Left colon (tissue), 2 donors: Measurements from ENCODE around the gene EFNA3. TPM values are rescaled to one million over a fixed set of nuclear protein-coding genes. Genes with fewer than 3 reads are reported as not detected.

Source experiments
- ATAC-seq: fragments of 200-7000 bp; cut with Tn5 transposase; one replicate; pipeline ENCODE4 v1.9.1; 2020; ENCODE audit warnings: mild to moderate bottlenecking, moderate library complexity
- DNase-seq, 2 donors: peaks; one replicate each; pipeline ENCODE4 v3.0.0-alpha.2; 2020
- intact Hi-C, 2 donors: fragments of 100-400 bp; cut with DNase I in 1 of 2; cut with micrococcal nuclease in 1 of 2; formaldehyde crosslinking; loops; one replicate each; pipeline versions ENCODE4 v1.11.2 to v1.14.0; 2022; cut with DNase I, micrococcal nuclease
- total RNA-seq, 2 donors: library from RNA; stranded (reverse); fragmentation: NEBNext Ultra II Directional; extraction: Animal tissue kit (Norgen Biotek cat#: 25700); gene quantifications; one replicate each; pipeline ENCODE4 v1.2.1, GENCODE V29; 2021
- donor health status: DM: no; HTN: no; CAD: no.
- donor health status: DM: yes; HTN: yes; CAD: no.

EFNA3 gene
- total RNA-seq, 2 donors from 2014 or later = 7.7 to 23.1 TPM

DNA sequence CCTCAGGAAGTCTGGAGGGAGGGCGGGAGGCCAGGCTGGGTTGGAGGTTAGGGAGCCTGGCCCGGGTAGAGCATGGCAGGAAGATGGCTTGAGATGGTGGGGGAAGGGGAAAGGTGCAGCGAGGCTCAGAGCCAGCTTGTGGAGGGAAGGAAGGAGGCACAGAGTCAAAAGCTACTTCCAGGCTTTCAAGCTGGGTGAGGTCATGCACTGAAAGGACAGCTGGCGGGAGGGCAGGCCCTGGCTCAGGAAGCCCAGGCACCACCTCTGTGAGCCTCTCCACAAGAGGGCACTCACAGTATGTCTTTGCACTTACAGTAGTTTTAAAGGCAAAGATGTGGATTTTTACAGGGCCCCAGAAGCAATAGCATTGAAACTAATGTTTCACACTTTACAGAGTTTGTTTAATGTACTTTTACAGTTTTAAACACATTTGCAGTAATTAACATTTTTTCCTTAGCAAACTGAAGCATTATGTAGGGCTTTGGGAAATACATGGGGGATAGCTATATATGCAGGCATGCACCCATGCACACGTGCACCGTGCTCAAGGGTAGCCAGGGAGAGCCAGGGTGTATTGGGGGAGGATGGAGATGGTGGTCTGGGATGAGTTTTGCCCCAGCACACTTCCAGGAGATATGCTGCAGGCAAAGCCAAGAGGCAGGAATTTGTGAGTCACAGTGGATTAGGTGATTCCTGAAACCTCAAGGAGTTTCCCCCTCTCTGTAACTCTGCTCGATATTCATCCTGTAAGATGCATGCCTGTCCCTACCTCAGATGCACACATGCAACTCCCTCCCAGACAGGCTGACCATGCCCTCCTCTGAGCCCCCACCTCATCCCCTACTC is 33.6 kb upstream of the EFNA3 start:
- intact Hi-C loops = no loop called here
- ATAC-seq (peak; percentile 74), DNase-seq (peak; percentile 85 to 90)

DNA sequence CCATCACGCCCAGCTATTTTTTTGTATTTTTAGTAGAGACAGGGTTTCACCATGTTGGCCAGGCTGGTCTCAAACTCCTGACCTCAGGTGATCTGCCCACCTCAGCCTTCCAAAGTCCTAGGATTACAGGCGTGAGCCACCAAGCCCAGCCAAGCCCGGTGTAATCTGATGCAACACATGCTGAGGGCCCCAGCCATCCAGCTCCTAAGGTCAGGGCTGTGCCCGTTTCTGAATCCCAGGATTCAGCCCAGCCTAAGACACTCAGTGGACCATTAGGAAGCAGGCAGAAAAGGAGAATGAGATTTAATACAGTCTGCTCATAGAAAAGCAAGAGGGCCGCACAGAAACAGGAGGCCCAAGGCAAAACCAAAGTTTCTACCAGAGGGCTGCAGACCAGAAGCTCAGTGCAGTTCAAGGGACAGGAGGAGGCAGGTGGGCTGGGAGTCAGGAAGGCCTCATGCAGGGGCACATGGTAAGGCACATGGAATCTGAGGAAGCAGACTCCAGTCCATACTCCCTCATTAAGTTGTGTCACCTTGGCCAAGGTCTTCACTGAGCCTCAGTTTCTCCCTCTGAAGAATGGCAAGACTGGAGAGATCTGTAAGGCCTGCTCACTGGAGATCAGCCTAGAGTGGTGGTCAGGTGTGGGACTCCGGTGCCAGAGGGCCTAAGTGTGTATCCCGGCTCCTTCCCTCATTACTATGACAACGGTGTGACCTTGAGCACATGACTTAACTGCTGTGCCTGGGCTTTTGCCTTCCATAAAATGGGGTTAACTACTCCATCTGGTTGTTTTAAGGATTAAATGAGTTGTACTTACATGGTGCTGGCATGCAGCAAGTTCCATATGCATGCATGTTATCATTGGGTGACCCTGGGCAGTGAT is 29.9 kb upstream of the EFNA3 start:
- ATAC-seq (no peak), DNase-seq (no peak)
- intact Hi-C loops = no loop called here

DNA sequence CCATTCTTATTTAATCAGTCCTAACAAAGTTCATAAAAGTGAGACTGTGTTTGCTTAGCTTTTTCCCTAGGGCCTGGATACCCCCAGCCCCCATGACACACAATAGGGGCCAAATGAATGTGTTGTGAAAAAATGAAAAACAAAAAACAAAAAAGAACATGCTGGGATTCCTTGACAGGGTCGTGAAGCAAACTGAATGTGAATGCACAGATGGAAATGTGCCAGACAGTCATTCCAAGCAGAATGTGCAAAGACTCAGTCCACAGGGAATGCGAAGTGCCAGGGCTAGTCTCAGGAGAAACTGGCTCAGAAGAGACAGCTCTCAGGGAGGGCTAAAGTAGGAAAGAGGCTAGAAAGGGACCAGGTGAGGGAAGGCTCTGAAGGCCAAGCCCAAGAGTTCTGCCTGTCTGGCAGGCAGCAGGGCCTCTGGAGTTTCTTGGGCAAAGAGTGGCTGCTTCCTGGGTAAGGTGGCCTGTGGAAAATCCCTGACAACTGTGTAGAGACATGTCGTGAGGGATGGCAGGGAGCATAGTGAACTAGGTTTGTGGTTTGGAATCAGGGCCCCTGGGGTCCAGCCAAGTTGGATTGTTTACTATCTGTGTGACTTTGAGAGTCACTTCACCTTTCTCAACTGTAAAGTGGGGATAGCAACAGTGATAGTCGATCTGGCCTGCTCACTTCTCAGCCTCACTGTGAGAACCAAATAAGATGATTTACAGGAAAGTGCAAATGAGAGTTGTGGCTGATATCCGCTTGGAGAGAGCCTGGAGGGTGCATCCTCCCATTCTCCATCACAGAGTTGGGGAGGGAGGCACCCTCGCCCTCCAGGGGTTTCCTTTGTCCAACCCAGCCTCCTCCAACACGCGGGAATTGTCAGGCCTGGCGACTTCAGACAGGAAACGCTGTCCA is 28.7 kb upstream of the EFNA3 start:
- ATAC-seq = no peak
- no peak for DNase-seq
- intact Hi-C loops = no loop called here

DNA sequence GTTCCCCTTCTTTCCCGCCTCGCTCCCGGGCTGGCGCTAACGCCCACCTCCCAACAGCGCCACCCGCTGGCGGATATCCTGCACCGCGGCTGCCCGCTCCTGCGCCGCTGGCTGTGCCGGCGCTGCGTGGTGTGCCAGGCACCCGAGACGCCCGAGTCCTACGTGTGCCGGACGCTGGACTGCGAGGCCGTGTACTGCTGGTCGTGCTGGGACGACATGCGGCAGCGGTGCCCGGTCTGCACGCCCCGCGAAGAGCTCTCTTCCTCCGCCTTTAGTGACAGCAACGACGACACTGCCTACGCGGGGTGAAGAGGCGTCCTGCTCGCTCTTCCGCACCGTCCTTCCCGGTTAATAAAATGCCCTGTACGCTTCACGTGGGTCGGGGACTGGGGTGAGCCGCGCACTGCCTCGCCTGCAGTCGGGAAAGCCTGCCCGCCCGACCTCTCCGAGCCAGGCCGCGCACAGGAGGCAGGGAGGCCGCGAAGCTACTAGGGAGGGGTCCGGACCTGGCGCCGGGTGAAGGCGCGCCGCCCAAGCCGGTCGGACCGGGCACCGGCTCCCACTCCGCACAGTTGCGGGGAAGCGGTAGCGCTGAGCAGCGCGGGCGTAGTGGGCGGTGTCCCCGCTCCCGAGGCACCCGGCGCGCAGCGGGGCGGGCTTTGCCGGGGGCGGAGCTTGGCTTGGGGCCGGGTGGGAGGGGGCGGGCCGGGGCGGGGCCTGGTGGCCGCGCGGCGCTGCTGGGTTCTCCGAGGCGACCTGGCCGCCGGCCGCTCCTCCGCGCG is 27.9 kb upstream of the EFNA3 start, which contains the start of gene ADAM15:
Gene ADAM15, plus strand, starts transcription at position 757 of the 782 bp plus-strand sequence. CDS start 71 bp downstream, outside the sequence.
- intact Hi-C loops = no loop called here
- ATAC-seq (peak; percentile 81), DNase-seq (peak; percentile 85 to 93)

DNA sequence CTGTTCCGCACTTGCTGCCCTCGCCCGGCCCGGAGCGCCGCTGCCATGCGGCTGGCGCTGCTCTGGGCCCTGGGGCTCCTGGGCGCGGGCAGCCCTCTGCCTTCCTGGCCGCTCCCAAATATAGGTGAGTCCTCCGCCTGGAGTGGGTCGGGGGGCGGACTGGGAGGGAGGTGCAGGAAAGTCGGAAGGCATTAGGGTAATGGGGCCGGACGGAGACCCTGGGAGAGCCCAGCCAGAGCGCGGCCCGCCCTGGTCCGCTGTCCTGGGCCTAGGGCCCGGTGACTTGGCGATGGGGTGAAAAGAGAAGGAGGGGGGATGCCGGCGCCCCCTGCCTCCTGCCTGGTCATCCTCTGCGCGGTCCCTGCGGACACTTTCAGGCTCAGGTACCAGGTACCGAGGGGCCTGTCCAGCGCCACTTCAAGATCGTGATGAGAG is 27.3 kb upstream of the EFNA3 start:
- intact Hi-C loops = no loop called here
- peak; percentile 4 for ATAC-seq

DNA sequence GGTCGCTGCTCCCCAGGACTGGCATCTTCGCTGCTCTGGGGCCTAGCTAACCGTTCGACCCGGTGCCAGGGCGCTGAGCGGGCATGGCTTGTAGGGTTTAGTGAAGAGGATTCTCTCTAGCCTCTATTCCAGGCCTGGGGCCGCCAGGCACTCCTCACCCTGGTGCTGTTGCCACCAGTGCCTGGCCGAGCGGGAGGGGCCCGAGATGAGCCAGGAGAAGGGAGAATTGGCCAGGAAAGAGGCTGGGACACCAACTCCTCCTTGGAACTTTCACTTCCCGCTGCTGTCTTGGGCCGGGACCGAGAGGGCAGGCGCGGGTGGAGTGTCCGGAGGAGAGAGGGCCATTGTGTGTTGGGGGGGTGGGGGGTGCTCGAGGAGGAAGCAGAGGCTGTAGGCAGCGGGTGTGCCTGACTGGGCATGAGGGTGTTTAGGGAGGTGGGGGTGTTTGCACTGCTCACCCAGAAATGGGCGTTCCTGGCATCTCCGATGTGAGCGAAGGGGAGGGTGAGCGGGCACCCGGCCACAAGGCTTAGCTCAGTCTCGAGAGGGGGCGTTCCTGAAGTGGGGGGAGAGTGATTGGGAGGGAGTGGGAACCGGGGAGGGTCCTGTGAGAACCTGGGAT is 26.7 kb upstream of the EFNA3 start:
- peak; percentile 44 for ATAC-seq
- peak; percentile 69 to 85 for DNase-seq
- intact Hi-C loops = no loop called here

More for the DNA sequence above, 27.3 kb upstream of the EFNA3 start:
- no peak for DNase-seq

DNA sequence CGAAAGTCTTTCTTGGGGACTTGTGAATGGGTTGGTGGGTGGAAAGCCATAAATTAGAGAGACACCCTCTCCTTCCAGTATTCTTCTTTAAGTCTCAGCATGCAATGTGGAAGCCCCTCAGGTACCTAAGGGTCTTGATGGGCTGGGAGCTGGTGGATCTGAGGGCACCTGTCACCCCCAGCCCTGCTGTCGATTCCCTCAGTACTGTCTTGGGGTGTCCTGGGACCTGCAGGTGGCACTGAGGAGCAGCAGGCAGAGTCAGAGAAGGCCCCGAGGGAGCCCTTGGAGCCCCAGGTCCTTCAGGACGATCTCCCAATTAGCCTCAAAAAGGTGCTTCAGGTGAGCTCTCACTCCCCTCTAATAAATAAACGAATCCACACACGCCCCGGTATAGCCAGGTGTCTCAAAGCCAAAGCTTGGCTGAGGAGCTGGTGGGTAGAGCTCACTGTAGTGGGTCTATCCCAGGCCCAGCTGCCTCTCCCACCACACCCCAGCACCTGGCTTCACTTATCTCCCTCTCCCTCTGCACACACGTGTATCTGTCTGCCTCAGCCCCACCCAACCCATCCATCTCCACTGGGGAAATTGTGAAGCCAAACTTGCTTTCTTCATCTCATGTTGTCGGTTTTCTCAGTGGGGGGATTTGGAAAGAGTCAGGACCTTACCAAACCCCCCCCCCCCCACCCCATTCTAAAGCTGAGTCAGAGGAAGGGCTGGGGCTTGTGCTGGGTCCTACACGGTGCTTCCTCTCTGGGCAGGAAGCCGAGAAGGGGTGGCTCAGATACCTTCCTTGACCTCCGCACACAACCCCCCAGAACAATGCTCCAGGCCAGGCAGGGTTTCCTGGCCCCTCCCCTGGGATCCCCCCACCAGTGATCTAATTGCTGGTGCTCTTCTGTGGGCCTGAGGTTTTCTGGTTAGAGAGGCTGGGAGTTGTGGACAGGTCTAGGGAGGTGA is 25.9 kb upstream of the EFNA3 start:
- ATAC-seq (no peak), DNase-seq (peak; percentile 53 to 55)
- intact Hi-C loops = no loop called here

DNA sequence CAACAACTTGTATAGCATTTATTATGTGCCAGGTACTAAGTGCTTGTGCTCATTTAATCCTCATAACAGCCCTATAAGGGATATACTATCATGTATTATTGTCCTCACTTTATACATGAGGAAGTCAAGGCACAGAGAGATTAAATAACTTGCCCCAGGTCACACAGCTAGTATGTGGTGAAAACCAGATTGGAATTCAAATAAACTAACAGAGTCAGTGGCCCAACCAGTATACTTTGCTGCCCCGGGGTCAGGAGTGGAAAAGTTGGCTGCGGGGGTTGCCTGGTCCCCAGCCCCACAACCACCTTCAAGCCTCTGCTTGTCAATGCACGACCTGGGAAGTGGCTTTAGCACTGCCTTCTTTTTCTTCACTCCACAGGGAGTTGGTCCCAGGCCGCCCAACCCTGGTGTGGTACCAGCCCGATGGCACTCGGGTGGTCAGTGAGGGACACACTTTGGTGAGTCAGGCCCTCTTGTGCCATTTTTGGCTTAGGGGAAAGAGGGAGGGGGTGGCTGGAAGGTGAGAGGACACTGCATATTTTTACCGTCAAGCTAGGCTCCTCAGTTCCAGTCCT is 25.0 kb upstream of the EFNA3 start:
- intact Hi-C loops = no loop called here
- no peak for ATAC-seq
- no peak for DNase-seq

DNA sequence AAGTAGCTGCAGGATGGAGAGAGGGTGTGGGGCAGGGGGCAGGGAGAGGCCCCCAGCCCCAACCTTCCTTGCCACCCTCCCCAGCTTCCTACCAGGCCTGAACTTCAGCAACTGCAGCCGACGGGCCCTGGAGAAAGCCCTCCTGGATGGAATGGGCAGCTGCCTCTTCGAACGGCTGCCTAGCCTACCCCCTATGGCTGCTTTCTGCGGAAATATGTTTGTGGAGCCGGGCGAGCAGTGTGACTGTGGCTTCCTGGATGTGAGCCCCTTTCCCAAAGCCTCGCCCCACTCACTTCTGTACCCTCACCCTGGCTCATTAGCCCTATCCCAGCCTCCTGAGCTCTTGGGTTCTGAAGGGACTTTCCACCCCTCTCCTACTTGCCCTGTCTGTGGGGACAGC is 21.5 kb upstream of the EFNA3 start:
- DNase-seq = no peak
- ATAC-seq = no peak
- intact Hi-C loops = no loop called here

DNA sequence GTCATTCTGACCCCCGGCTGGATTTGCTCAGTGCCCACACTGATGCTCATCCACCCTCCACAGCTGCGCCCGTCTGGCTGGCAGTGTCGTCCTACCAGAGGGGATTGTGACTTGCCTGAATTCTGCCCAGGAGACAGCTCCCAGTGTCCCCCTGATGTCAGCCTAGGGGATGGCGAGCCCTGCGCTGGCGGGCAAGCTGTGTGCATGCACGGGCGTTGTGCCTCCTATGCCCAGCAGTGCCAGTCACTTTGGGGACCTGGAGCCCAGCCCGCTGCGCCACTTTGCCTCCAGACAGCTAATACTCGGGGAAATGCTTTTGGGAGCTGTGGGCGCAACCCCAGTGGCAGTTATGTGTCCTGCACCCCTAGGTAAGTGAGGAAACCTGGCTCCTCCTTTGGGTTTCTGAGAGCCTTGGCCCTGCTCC is 20.8 kb upstream of the EFNA3 start:
- DNase-seq (no peak), ATAC-seq (no peak)
- intact Hi-C loops = no loop called here

DNA sequence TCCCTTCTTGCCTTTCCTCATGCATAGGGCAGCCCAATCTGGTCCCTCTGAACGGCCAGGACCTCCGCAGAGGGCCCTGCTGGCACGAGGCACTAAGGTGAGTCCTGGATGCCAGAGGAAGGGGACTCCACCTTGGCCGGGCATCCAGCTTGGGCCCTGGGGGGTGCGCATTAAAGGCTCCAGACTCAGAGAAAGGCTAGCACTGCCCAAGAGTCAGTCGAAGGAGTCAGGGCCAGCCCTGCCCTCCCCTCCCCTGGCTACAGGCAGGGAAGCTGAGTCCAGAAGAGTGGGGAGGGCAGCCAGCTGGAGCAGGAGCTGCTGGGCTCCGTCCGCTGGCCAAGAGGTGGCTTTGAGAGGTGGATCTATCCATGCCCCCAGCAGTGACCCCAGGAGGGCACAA is 17.9 kb upstream of the EFNA3 start:
- intact Hi-C loops = no loop called here
- no peak for ATAC-seq
- no peak for DNase-seq

DNA sequence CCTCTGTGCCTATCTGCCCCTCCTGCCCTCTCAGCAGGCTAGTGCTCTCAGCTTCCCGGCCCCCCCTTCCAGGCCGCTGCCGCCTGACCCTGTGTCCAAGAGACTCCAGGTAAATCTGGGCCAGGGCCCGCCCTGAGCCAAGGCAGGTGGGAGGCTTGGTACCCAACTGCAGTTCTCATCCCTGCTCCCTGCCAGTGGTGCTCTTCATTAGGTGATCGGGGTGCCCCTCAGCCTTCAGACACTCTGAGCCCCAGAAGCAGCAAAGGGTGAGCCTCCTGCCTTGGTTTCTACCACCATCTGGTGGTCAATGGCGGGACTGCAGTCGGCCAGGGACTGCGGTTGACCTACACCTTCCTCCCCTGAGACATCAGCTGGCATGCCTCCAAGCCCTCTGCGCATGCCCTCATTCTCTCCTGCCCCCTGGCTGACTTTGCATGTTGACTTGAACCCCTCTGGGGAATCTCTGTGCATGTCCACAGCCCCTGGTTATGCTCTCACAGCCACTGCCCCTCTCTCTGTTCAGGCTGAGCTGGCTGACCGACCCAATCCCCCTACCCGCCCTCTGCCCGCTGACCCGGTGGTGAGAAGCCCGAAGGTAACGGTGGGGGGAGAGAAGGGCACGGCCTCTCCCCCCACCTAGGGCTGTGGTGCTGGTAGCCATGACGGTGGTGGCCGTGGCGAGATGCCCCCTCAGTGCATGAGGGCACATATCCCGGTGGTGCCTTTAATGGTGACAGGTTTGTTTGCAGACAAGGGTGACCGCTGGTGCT is 17.1 kb upstream of the EFNA3 start:
- ATAC-seq (peak; percentile 33), DNase-seq (peak; percentile 84 to 95)
- intact Hi-C loops = no loop called here

DNA sequence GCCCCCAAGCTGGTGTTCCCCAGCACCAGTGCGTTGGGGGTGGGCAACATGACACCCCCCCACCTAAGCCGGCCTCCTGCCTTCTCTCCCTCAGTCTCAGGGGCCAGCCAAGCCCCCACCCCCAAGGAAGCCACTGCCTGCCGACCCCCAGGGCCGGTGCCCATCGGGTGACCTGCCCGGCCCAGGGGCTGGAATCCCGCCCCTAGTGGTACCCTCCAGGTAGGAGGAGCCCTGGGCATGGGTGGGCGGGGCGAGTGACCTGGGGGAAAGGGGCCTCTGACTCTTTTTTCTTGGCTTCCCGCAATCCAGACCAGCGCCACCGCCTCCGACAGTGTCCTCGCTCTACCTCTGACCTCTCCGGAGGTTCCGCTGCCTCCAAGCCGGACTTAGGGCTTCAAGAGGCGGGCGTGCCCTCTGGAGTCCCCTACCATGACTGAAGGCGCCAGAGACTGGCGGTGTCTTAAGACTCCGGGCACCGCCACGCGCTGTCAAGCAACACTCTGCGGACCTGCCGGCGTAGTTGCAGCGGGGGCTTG is 16.4 kb upstream of the EFNA3 start:
- intact Hi-C loops = no loop called here
- ATAC-seq (peak; percentile 1), DNase-seq (no peak)

DNA sequence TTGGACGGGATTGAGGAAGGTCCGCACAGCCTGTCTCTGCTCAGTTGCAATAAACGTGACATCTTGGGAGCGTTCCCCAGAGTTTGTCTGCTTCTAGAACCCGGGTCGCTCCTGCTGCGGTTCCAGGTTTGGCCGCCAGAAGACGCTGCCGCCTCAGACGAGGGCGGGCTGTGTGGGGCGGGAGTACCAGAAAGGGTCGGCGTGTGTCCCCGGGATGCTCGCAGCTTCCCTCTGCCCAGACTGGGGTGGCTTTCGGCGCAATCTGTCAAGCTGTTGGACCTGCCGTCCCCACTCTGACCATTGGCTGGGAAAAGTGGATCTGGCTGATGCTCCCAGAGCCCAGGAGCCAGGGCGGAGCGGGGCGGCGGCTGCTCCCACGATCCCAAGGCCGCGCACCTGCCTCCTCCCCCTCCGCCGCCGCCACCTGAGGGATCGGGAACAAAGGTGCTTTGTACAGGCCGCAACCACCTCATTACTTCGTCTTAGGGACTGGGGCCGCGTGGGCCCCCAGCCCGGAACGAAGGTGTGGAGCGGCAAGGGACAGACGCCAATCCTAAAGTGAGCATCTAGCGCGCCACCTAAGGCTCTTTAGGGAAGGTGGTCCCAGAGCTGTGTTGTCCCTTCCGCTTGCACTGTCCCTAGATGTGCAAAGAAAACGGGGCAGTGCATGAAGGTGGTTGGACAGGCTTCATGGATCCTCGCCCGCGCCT is 15.8 kb upstream of the EFNA3 start:
- intact Hi-C loops = no loop called here
- ATAC-seq = peak; percentile 64
- peak; percentile 74 to 85 for DNase-seq
